IMR-90 (cell line): ENCODE data around the gene GOLGA1. TPM values are rescaled to one million over a fixed set of nuclear protein-coding genes. Genes with fewer than 3 reads are reported as not detected.

Experiments
- ATAC-seq: fragments of 200-7000 bp; cut with Tn5 transposase; 2 replicates; pipeline ENCODE4 v1.9.1; 2020; ENCODE audit warnings: low read depth, mild to moderate bottlenecking, moderate library complexity
- BruUV-seq: library from RNA; stranded (reverse); fragments of 400-500 nt; replicated peaks from 2 replicates; lab custom pipeline; 2021; lab: Mats Ljungman, UMichigan
- CTCF ChIA-PET: fragments of 300-600 bp; formaldehyde crosslinking; extraction: SDS; loops from one replicate; lab custom pipeline; 2021; ENCODE audit warnings: antibody characterized with exemption; lab: Yijun Ruan, JAX
- POLR2A ChIA-PET: fragments of 300-600 bp; sonication (Branson Sonifier 250); formaldehyde crosslinking; loops from one replicate; lab custom pipeline; 2022; ENCODE audit warnings: antibody characterized with exemption; ENCODE audit not compliant: unreplicated experiment; lab: Charles Lee
- DNase-seq: peaks from one replicate; pipeline ENCODE4 v3.0.0; 2013
- H2AFZ ChIP-seq: replicated peaks from 2 replicates; pipeline ENCODE3; 2013; ENCODE audit warnings: low read length, mild to moderate bottlenecking; ENCODE audit not compliant: poor library complexity
- H2AK5ac ChIP-seq: 2 replicates; pipeline ENCODE4 v1.6.1; 2013; ENCODE audit warnings: low read depth, low read length, inconsistent platforms
- H2AK9ac ChIP-seq: replicated peaks from 2 replicates; pipeline ENCODE3; 2013; ENCODE audit warnings: mild to moderate bottlenecking, low read depth, low read length, moderate library complexity; ENCODE audit not compliant: poor library complexity
- H2BK120ac ChIP-seq: 2 replicates; pipeline ENCODE4 v1.6.1; 2013; ENCODE audit warnings: low read depth, low read length, inconsistent platforms
- H2BK15ac ChIP-seq: 3 replicates; pipeline ENCODE4 v1.6.1; 2013; ENCODE audit warnings: low read depth, low read length, inconsistent platforms
- H2BK20ac ChIP-seq: 2 replicates; pipeline ENCODE4 v1.6.1; 2013; ENCODE audit warnings: low read depth, mild to moderate bottlenecking, inconsistent platforms, low read length, moderate library complexity
- H2BK5ac ChIP-seq: 2 replicates; pipeline ENCODE4 v1.6.1; 2013; ENCODE audit warnings: mild to moderate bottlenecking, low read depth, low read length, inconsistent platforms; ENCODE audit not compliant: poor library complexity, severe bottlenecking
- H3K14ac ChIP-seq: replicated peaks from 2 replicates; pipeline ENCODE4 v1.6.1; 2013; ENCODE audit warnings: low read depth, low read length, inconsistent platforms
- H3K18ac ChIP-seq: 2 replicates; pipeline ENCODE4 v1.6.1; 2013; ENCODE audit warnings: low read depth, low read length, control low read depth
- H3K23ac ChIP-seq: 2 replicates; pipeline ENCODE4 v1.6.1; 2013; ENCODE audit warnings: low read depth, low read length, inconsistent platforms
- H3K27ac ChIP-seq: 2 replicates; pipeline ENCODE4 v1.5.1; 2013; ENCODE audit warnings: mild to moderate bottlenecking, control low read depth, low read length; ENCODE audit not compliant: insufficient read depth
- H3K27me3 ChIP-seq: 2 replicates; pipeline ENCODE4 v1.6.1; 2013; ENCODE audit warnings: low read length; ENCODE audit not compliant: control insufficient read depth, insufficient read depth
- H3K36me3 ChIP-seq: 2 replicates; pipeline ENCODE4 v1.6.1; 2013; ENCODE audit warnings: low read length, mixed read lengths; ENCODE audit not compliant: control insufficient read depth, insufficient read depth
- H3K4ac ChIP-seq: 2 replicates; pipeline ENCODE4 v1.6.1; 2013; ENCODE audit warnings: low read depth, low read length, inconsistent platforms
- H3K4me1 ChIP-seq: 2 replicates; pipeline ENCODE4 v1.6.1; 2013; ENCODE audit warnings: low read length, mixed read lengths; ENCODE audit not compliant: control insufficient read depth, insufficient read depth
- H3K4me2 ChIP-seq: 2 replicates; pipeline ENCODE4 v1.6.1; 2013; ENCODE audit warnings: low read depth, mild to moderate bottlenecking, control low read depth, low read length, moderate library complexity
- H3K4me3 ChIP-seq: 2 replicates; pipeline ENCODE4 v1.5.1; 2013; ENCODE audit warnings: low read depth, mild to moderate bottlenecking, control low read depth, low read length, moderate library complexity; ENCODE audit not compliant: insufficient read depth
- H3K56ac ChIP-seq: 2 replicates; pipeline ENCODE4 v1.6.1; 2013; ENCODE audit warnings: low read length, inconsistent platforms; ENCODE audit not compliant: insufficient read depth; ENCODE audit errors: extremely low read depth
- H3K79me1 ChIP-seq, 2 experiments: 2 replicates each; pipeline ENCODE4 v1.6.1; 2013; ENCODE audit warnings: low read length in 2 of 2, inconsistent platforms in 1 of 2, low read depth in 1 of 2
- H3K9ac ChIP-seq: 2 replicates; pipeline ENCODE4 v1.6.1; 2013; ENCODE audit warnings: low read depth, low read length, control low read depth
- H3K9me1 ChIP-seq: 2 replicates; pipeline ENCODE4 v1.6.1; 2013; ENCODE audit warnings: low read length, inconsistent platforms; ENCODE audit not compliant: insufficient read depth
- H3K9me3 ChIP-seq: 2 replicates; pipeline ENCODE4 v1.6.1; 2013; ENCODE audit warnings: low read length; ENCODE audit not compliant: control insufficient read depth, insufficient read depth
- H4K20me1 ChIP-seq: 2 replicates; pipeline ENCODE4 v1.6.1; 2013; ENCODE audit warnings: low read length, inconsistent platforms; ENCODE audit not compliant: insufficient read depth
- H4K5ac ChIP-seq: 2 replicates; pipeline ENCODE4 v1.6.1; 2013; ENCODE audit warnings: mild to moderate bottlenecking, low read depth, low read length, control low read depth
- H4K8ac ChIP-seq, 2 experiments: 2 replicates each; pipeline ENCODE4 v1.6.1; 2013; ENCODE audit warnings: low read depth in 2 of 2, low read length in 2 of 2, control low read depth in 1 of 2, inconsistent platforms in 1 of 2
- H4K91ac ChIP-seq: 2 replicates; pipeline ENCODE4 v1.6.1; 2013; ENCODE audit warnings: low read depth, low read length, inconsistent platforms; ENCODE audit not compliant: insufficient read depth
- CEBPB ChIP-seq: IDR thresholded peaks from 2 replicates; pipeline ENCODE4 v1.6.1; 2012; ENCODE audit warnings: low read depth, low read length, improper control_type of control experiment
- CHD1 ChIP-seq: IDR thresholded peaks from 2 replicates; pipeline ENCODE4 v1.6.1; 2012; ENCODE audit warnings: low read depth, low read length, improper control_type of control experiment
- POLR2A ChIP-seq: IDR thresholded peaks from 2 replicates; pipeline ENCODE4 v1.6.1; 2012; ENCODE audit warnings: mild to moderate bottlenecking, low read depth, low read length
- WGBS, 2 experiments: methylation state at CpG; one replicate each; pipeline versions ENCODE4 v1.1.5 to v1.1.7; 2013; ENCODE audit warnings: missing lambda C conversion rate in 2 of 2; ENCODE audit not compliant: insufficient read length in 1 of 2; ENCODE audit errors: extremely low coverage in 2 of 2; 5-methylcytosine and 5-hydroxymethylcytosine counted together
- dilution Hi-C: fragments of 300-500 bp; cut with HindIII; formaldehyde crosslinking; loops from one replicate; pipeline ENCODE4 v1.14.3; 2018; ENCODE audit warnings: low sequenced_read_pairs; ENCODE audit not compliant: unreplicated experiment
- in situ Hi-C: fragments of 300-500 bp; cut with MboI; formaldehyde crosslinking; loops from 3 replicates; pipeline ENCODE4 v1.14.3; 2019; ENCODE audit warnings: low sequenced_read_pairs, inconsistent platforms, mixed read lengths
- intact Hi-C: fragments of 100-400 bp; cut with micrococcal nuclease; formaldehyde crosslinking; loops from 2 replicates; pipeline ENCODE4 v1.10.0; 2022
- polyA plus RNA-seq, 3 experiments: library from polyadenylated mRNA; depleted of rRNA; stranded (reverse); fragments of >200 nt; gene quantifications; 2 replicates each; pipeline ENCODE4 v1.2.3, GENCODE V29; 2012; ENCODE audit warnings: low replicate concordance in 1 of 3
- total RNA-seq: library from RNA; depleted of rRNA; stranded (reverse); fragments of >200 nt; gene quantifications from 2 replicates; pipeline ENCODE4 v1.2.3, GENCODE V29; 2012
- TF ChIP-seq, protein P1 (sequence below): conservative IDR thresholded peaks from 2 replicates; pipeline ENCODE4 v1.5.1; 2012; ENCODE audit warnings: mild to moderate bottlenecking, low read depth, low read length, improper control_type of control experiment
- TF ChIP-seq, protein P2 (sequence below): fragments of 150-350 bp; IDR thresholded peaks from 2 replicates; pipeline ENCODE4 v1.6.1; 2017; ENCODE audit warnings: mild to moderate bottlenecking, antibody characterized with exemption, low read length, low read depth

GOLGA1 gene
- total and polyA plus RNA-seq, 2 of the 4 experiments (the other 2 are of a cell fraction): 10.6 to 12.7 TPM

DNA sequence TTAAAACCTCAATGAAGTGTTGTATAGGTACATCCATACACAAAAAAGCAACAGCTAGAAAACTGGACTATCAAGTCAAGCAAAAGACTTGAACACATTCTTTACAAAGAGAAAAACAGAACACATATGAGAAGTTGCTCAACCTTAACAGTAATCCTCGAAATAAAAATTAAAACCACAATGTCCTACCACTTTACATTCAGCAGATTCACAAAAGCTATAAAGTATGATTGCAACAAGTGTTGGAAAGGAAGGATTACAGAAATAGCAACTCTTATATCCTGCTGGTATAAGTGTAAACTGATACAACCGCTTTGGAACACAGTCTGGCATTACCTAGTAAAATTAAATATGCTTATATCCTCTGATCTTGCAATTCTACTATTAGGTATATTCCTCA, 28.5 kb upstream of the GOLGA1 start:
- Histone ChIP-seq H4K20me1 (no peaks in the 10 kb centered on the region), H3K9me3 (no peaks in the 10 kb centered on the region), H3K27ac (no peak overlapping the region), H3K27me3 (no peaks in the 10 kb centered on the region), H2BK20ac (no peak overlapping the region), H3K79me1 (no peaks in the 10 kb centered on the region), H3K23ac (no peak overlapping the region), H3K4me2 (no peak overlapping the region), H4K91ac (no peak overlapping the region), H3K9me1 (peaks cover 4% of the 10 kb centered on the region), H3K4me1 (peaks cover 5% of the 10 kb centered on the region; the same call in 1 of the 2 replicates), H3K18ac (no peak overlapping the region), H3K14ac (no peak overlapping the region), H2BK15ac (no peak overlapping the region), H2AK5ac (no peak overlapping the region), H4K8ac (no peak overlapping the region), H3K56ac (no peak overlapping the region), H3K9ac (no peak overlapping the region), H3K4me3 (no peak overlapping the region), H4K5ac (no peak overlapping the region), H2BK5ac (no peak overlapping the region), H3K4ac (no peak overlapping the region), H2AFZ (no peak overlapping the region), H3K36me3 (peaks cover 13% of the 10 kb centered on the region), H2BK120ac (no peak overlapping the region), H2AK9ac (no peak overlapping the region)
- in situ Hi-C loops (no loop called here), intact Hi-C loops (no loop called here), dilution Hi-C loops (no loop called here)
- TF ChIP-seq, protein P1, sequence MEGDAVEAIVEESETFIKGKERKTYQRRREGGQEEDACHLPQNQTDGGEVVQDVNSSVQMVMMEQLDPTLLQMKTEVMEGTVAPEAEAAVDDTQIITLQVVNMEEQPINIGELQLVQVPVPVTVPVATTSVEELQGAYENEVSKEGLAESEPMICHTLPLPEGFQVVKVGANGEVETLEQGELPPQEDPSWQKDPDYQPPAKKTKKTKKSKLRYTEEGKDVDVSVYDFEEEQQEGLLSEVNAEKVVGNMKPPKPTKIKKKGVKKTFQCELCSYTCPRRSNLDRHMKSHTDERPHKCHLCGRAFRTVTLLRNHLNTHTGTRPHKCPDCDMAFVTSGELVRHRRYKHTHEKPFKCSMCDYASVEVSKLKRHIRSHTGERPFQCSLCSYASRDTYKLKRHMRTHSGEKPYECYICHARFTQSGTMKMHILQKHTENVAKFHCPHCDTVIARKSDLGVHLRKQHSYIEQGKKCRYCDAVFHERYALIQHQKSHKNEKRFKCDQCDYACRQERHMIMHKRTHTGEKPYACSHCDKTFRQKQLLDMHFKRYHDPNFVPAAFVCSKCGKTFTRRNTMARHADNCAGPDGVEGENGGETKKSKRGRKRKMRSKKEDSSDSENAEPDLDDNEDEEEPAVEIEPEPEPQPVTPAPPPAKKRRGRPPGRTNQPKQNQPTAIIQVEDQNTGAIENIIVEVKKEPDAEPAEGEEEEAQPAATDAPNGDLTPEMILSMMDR: no peak
- TF ChIP-seq CHD1 (no peak), POLR2A (no peak), CEBPB (no peak)
- TF ChIP-seq, protein P2, sequence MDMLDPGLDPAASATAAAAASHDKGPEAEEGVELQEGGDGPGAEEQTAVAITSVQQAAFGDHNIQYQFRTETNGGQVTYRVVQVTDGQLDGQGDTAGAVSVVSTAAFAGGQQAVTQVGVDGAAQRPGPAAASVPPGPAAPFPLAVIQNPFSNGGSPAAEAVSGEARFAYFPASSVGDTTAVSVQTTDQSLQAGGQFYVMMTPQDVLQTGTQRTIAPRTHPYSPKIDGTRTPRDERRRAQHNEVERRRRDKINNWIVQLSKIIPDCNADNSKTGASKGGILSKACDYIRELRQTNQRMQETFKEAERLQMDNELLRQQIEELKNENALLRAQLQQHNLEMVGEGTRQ: no peak
- DNase-seq (no peak), ATAC-seq (no peak)
- WGBS, 2 experiments: no CpG with 5 or more reads among the region's 2 CpGs
- ChIA-PET POLR2A (no interaction called here), CTCF (interaction anchor here (0.6 to 0.8 kb wide), 2 partner anchors 9 to 12 kb away, joined by 5 to 8 read pairs; no protein-coding TSS in a partner anchor)
- BruUV-seq: no TSS peak
